ENCODE data around the gene TBC1D9B.
A peak's percentile ranks its signal among the peaks of the same experiment; 100 is the strongest.

The TBC1D9B gene

DNA sequence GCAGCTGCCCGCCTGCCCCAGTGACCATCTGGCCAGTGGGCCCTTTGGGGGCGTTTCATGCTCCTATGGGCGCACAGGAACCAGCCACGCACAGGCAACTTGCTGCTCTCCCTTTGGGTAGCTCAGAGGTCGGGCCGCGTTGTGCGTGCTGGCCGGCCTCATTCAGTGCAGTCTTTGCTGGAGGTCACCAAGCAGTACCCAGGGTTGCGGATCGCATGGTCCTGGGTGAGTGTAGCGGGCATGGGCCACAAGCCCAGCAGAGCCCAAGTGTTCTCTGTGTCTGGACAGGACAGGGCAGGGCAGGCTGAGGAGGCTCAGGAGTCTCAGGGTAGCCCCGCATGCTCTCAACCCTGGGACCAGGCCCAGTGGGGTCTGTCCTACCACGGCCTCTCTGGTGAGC is 39.2 kb downstream of the TBC1D9B start:
- no peak for DNase-seq

DNA sequence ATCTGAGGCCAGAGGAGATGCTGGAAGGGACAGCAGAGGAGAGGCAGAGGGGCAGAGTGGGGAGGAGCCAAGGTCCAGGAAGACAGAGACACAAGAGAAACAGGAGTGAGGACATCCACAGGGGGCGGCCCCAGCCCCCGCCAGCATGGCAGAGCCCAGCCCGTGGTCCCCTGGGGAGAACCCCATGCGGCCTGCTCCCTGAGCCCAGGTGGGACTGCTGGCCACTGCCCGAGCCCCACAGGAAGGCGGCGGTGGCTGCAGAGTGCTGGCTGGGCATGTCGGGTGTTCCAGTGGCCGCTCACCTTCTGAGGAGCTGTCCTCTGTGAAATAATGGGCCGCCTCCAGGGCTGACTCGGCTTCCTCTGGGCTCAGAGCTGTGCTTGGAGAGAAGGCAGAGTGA is 40.2 kb downstream of the TBC1D9B start:
- DNase-seq: no peak

DNA sequence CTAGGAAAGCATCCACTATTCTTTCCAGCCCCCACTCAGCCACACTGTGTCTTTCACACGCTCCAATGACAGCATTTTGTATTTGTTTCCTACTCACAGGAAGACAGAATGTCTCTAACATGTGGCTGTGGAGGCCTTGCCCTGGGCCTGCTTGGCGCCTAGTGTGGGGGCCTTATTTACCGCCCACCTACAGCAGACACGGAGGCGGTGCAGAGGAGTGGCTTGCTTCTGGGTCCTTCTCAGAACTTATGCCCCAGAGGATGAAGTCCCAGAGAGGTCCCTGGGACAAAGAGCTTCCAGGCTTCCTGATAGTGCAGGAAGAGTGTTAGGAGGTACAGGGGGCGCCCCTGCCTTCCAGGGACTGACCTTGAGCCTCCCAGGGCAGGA is 40.6 kb downstream of the TBC1D9B start:
- DNase-seq: no peak

DNA sequence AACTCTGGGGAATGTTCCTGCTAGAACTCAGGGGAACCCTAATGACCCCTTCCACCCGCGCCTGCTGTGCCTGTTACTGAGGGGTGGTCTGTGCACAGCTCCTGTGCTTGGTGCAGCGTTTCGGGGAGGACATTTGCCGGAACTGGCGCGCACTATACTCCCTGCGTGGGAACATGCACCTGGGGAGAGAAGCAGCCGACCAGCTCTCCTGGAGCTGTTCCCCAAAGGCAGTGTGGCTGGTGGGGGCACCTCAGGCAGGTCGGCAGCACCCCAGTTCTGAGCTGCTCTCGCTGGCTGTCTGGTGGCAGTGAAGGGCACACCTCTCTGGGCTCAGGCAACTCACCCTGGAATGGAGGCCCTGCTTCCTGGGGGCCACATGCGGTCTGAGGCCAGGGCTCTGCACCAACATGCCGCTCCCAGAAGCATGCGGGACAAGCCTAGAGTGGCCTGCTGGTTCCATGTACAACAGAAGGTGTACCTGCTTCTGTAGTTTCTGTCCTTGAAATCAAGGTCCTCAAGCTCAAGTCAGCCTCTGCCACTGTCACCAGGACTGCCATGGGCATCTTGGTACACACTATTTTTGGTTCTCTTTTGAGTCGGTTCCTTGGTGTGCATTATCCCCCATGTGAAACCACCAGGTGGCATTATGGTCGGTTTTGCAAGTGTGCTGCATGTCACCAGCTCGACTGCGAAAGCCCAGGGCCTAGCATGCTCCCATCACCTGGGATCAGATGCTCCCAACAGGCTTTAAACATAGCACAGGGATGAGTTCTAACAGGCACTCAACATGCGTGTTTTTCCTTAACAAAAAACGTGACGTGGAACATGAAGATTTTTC is 41.2 kb downstream of the TBC1D9B start:
- peak; percentile 51 for DNase-seq

DNA sequence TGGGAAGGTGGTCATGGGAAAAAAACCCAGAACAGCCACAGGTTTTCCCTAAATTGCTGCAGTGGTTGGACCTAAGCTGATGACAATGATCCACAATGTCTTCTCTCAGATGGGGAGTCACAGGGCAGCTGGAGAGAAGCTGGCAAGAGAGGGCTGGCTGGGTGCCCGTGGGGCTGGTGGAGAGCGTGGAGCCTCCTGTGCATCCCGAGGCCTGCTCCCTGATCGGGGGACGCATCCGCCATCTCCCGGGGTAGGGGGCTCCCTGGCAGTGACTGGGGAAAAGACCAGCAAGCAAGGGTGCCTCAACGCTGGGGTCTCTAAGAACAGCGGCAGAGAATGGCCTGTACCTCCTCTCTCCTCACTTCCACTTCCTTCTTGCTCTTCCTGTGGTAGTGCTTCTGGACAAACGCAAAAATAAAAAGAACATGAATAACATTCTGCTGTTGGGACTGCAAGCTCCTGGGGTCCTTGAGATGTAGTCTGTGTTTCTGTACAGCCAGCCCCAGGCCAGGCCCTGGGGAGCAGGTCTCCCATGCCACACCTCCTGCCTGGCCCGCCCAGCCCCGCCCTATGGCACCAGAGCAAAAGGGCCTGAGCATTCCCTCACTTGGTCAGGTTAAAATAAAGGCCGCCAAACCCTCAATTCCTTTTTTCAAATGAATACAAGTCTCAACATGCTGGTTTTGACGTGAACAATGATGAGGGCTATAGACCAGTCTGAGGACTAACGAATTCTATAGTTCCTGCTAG is 42.0 kb downstream of the TBC1D9B start:
- no peak for DNase-seq

DNA sequence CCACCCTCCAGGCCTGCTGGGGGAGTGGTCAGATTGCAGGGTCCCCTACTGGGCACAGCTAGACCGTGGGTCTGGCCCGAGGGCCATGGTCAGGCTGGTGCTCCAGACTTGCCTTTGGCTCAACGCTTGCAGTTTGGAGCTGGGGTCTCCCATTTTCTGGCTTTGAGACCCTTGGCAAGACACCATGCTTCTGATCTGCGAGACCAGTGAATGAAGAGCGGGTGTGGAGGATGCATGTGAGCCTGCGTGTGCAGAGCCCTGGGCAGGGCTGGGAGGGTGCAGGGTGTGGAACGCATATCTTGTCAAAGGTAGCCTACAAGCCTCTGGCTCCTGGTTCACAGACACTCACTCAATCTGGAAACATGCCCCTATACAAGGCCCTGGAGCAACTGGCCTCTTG is 43.0 kb downstream of the TBC1D9B start:
- DNase-seq: no peak

DNA sequence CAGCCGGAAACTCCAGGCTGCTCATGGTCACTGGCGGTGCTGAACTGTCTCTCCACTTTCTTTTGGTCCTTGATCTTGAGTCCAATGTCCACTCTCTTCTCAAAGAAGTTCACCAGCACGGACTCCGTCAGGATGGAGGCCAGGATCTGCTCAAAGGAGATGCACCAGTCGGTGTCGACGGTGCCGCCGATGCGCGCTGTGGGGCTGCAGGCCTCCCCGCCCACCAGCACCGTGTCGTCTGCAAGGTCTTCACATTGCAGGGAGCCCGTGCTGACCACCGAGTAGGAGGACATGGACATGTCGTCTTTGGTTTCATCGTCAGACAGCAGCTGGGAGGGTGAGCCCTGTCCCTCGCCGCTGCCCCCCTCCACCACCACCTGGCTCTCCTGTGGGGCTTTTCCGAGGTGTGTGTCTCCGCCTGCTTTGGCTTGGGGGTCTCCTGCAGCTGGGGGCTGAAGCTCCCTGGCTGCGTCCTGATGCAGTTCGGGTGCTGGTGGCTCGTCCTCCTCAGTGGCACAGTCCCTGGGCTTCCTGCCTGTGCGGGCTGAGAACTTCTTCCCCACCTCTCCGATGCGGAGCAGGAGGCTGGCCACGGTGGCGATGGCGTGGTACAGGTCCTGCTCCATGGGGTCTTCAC is 44.1 kb downstream of the TBC1D9B start:
- no peak for DNase-seq

DNA sequence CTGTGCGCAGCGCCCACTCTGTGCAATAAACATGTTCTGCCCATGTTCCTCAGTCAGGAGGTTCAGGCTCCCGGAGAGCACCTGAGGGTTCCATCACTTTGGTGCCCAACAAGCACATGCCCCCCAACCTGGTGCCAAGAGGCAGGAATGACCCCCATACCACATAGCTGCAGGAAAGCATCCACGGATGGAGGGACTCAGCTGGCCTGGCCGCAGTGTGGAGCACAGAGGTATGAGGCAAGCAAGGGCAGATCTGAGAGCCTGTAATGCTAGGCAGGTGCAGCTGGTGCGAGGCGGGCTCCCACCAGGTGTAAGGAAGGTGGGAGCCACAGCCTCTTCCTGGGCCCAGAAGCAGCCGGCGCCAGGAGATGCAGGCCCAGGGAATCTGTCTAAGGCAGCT is 44.8 kb downstream of the TBC1D9B start:
- DNase-seq: no peak

DNA sequence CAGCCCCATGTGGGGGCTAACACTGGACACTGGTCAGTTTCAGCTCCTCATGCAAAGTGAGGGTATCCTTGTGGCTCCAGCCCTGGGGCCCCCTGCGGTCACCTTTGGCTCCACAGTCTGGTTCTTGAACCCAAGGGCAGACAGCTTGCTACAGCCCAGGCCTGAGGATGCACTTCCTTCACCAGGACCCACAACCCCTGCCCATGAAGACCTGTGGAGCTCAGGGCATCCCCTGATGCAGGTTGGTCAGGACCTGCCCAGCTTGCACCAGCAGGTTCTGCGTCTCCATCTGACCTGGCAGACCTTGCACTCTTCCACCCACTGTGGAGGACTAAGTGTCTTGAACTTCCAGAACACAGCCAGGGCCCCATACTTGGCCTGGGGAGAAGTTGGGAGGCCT is 45.4 kb downstream of the TBC1D9B start:
- DNase-seq: no peak

DNA sequence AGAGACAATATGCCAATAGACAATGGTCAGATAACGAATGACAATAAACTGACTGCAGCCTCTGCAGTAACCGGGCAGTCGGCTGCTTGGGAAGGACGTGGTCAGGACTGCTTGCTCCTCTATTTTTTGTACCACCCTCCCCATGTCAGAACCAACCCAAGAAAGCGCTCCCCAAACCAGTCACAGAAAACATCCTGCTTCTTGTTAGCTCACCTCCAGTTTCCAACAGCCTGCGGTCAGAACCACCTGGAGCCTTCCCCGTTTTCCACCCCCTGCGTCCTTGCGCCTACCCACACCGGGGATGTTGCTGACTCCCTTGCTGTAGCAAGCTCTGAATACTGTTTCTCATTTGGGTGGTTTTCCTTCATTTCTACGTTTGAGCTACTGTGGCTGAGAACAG is 47.4 kb downstream of the TBC1D9B start:
- DNase-seq: no peak

DNA sequence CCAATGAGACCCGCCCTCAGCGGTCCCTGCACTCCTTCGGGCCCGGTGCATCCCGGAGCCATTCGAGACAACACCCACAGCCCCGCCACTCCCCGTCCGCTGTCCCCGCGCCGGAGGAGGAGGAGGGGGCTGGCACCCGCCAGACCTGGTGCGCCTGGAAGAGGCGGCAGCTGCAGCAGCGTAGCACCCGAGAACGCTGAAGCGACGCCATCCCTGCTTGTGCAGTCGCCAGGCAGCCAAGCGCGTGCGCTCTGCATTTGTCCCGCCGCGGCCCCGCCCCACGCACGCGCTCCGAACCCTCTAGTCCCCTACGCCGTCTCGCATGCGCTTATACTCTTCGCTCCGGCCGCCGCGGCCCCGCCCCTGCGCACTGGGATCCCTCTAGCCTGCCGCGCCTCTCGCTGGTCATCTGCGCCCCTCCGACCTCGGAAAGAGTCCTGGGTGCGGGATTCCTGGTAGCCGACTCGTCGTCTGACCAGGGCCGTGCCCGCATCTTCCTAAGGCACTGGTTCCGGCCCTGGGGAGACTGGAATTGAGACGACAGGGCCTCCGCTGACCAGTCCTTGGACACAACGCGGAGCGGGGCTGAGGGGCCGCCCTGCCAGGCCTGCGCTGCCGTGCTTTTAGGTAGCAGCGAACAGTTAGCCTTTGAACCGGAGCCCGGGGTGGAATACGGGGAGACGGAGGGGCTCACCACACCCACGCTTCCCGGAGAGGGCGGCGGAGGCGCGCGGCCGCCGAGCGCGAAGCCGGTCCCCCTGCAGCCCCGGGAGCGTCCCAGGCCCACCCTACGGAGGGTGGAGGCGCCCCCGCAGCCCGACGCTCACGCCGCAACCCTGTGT is 48.9 kb downstream of the TBC1D9B start, which contains the start of gene MRNIP:
Gene MRNIP (minus strand): TSS at position 232 of the 842 bp plus-strand sequence. CDS start 21 bp downstream, at position 211.
- DNase-seq: peak; percentile 93

DNA sequence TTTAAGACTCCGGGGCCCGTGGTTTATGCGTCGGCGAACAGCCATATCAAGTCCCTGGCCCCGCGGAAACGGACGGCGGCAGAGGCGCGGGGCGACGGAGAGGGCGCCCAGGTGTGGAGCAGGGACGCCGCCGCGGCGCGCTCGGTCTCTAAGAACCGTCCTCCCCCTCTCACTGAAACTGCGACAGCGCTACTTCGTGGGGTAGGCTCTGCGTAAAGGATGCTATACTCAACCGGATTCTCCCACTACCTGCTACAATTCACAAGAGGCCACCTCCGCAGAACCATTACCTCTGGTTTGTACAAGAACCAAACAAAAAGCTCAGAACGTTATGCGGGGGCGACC is 49.5 kb downstream of the TBC1D9B start:
- DNase-seq: peak; percentile 48

DNA sequence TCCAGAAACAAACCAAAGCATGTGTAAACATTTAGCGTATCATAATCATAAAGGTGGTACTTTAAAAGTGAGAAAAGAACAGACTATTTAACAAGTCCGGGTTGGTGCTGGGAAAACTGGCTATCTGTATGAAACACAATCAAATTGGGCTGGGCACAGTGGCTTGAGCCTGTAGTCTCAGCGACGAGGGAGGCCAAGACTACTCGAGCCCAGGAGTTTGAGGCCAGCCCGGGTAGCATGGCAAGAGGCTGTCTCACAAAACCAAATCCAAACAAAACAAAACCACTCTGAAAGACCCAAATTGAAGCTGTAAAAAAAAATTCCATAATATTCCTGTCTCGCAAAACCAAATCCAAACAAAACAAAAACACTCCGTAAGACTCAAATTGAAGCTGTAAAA is 53.3 kb downstream of the TBC1D9B start:
- DNase-seq: no peak

DNA sequence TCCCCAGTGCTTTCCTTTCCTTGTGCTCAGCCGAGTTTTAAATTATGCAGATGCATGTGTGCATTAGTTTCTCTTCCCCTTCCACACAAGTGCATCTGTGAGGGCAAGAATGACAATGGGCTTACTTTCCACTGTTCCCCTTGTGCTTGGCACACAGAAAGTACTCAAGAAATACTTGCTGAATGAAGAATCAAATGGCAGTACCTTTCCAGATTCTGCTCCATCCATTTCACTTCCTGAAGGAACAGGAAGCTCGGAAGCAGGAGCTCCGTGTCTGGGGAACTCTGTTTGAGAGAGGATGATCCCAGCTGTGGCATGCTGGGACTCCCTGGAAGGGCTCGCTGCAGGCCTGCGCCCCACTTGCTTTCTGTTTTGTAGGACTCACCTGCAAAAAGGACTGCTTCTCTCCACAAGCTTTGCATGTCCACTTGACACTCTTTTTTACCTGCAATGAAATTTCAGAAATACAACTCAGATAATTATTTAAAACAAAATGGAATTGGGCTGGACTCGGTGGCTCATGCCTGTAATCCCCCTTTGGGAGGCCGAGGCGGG is 54.6 kb downstream of the TBC1D9B start:
- DNase-seq: no peak

DNA sequence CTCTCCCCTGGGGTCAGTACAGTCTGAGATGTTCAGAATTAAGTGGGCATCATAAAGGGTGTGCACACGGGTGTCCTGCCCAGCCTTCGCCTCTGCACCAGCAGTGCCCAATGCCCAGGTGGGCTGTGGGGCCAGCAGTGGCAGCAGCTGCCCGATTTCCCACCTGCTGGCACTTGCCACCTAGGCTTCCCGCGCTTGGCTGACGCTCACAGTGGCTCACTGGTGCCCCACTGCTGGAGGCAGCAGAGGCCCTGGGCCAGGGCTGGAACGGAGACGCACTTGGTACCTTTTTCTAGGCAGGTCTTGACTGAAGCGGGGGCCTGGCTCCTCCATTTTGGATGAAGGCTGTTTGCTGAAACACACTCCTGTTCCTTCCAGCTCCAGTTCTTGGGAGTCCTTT is 66.1 kb downstream of the TBC1D9B start:
- no peak for DNase-seq

DNA sequence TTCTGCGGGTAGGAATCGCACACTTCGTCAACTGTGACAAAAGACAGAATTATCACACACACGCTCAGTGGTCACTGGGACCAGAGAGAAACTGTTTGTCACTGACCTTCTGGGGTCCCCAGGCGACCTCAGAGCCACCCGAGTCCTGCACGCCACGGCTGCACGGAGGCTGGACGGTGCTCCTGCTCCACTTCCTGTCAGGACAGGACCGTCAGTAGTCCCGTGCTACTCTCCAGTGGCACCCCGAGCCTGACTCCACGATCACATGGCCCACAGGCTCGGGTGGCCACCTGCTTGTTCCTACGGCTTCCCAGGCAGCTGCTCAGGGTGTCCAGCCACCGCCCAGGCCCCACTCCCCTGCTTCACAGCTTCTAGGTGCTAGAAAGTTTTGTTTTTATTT is 66.9 kb downstream of the TBC1D9B start:
- no peak for DNase-seq

DNA sequence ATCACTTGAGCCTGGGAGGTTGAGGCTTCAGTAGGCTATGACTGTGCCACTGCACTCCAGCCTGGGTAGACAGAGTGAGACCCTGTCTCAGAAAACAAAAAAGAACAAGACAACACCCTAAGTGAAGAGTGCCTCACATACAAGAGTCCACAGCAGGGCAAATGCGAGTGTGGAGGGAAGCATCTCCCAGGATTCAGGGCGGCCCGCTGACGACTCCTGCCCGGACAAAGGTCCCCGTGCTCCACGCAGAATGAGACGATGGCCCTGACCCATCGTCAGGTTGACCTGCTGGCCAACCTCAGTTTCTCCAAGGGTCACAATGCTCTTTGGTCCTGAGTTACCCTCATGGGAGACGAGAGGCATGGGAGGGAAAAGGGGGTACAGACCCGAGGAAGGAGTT is 67.4 kb downstream of the TBC1D9B start:
- no peak for DNase-seq

DNA sequence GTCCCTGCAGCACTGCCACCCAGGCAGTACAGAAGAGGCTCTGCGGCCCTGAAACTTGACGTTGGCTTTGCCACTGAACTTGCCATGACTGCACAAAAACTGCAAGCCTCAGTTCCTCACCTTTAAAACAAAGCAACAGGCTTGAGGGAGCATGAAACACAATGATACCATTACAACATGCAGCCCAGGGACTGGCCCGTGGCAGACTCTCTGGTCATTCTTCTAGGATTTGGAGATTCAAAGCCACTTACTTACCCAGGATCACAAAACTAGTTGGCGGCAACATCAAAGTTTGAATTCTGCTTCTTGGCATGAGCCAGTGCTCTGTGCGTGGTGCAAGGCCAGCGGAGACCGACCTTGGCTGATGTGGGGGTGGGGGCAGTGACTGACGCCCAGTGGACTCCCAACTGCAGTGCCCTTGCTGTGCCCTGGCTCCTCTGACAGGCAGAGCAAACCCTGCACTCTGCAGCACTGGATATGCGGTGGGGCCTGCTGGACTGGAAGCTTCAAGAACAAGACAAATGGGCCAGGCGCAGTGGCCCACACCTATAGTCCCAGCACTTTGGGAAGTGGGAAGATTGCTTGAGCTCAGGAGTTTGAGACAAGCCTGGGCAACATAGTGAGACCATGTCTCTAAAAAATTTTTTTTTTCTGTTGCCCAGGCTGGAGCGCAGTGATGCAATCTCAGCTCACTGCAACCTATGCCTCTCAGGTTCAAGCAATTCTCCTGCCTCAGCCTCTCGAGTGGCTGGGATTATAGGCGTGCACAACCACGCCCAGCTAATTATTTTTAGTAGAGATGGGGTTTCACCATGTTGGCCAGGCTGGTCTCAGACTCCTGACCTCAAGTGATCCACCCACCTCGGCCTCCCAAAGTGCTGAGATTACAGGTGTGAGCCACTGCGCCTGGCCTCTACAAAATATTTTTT is 68.1 kb downstream of the TBC1D9B start:
- DNase-seq: no peak

DNA sequence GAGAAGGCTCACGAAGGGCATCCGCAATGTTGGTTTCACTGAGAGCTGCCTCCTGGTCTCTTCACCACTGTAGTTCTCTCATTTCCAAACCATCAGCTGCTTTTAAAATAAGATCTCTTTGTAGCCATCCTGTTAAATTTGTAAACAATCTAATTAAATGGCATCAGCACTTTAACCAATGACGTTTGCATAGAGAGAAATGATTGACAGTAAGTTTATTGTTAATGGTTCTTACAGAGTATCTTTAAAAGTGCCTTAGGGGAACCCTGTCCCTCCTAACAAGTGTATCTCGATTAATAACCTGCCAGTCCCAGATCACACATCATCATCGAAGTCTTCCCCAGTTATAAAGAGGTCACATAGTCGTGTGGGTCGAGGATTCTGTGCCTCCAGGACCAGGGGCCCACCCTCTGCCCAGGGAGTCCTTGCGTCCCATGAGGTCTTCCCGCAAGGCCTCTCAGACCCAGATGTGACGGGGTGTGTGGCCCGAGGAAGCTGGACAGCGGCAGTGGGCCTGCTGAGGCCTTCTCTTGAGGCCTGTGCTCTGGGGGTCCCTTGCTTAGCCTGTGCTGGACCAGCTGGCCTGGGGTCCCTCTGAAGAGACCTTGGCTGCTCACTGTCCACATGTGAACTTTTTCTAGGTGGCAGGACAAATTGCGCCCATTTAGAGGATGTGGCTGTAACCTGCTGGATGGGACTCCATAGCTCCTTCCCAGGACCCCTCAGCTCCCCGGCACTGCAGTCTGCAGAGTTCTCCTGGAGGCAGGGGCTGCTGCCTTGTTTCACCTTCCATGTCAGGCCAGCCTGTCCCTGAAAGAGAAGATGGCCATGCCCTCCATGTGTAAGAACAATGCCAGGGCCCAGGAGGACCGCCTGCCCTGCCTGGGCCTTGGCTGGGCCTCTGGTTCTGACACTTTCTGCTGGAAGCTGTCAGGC is 70.4 kb downstream of the TBC1D9B start:
- no peak for DNase-seq

Measured in activated CD4-positive, alpha-beta T cell treated with anti-CD3 and anti-CD28 coated beads, Interleukin-2, amount 50 U/mL, for 16 hours (primary cell).